K562 (cell line): ENCODE results near the gene ADARB2. TPM values are rescaled to one million over a fixed set of nuclear protein-coding genes. Genes with fewer than 3 reads are reported as not detected.

ENCODE experiments used
- ATAC-seq: fragments of 200-7000 bp; cut with Tn5 transposase; 3 replicates; pipeline ENCODE4 v1.9.1; 2020; ENCODE audit warnings: moderate library complexity
- BruUV-seq: library from RNA; stranded (reverse); fragments of 400-500 nt; replicated peaks from 2 replicates; lab custom pipeline; 2021; lab: Mats Ljungman, UMichigan
- CTCF ChIA-PET: fragments of 300-600 bp; formaldehyde crosslinking; extraction: SDS; loops from one replicate; lab custom pipeline; 2021; ENCODE audit warnings: low intra/inter-chr PET ratio; lab: Yijun Ruan, JAX
- POLR2A ChIA-PET: fragments of 300-600, 350-650 bp; sonication (Branson Sonifier 250); formaldehyde crosslinking; extraction: SDS; loops from one replicate; lab custom pipeline; 2021; ENCODE audit warnings: antibody characterized with exemption, inconsistent platforms; lab: Yijun Ruan, JAX
- DNase-seq, 4 experiments: peaks; one replicate each; pipeline versions ENCODE4 v3.0.0 to v3.0.0-alpha.2; 2011 to 2018; ENCODE audit warnings: low spot score in 3 of 4, mixed read lengths in 3 of 4; ENCODE audit errors: extremely low read depth in 1 of 4
- FAIRE-seq: peaks from 2 replicates; lab custom pipeline; 2011; peaks lifted over from hg19 to GRCh38; lab: Jason Lieb, UNC
- H2AFZ ChIP-seq: 2 replicates; pipeline ENCODE4 v1.6.0; 2011; ENCODE audit warnings: low read depth, low read length, control low read depth, inconsistent platforms
- H3K27ac ChIP-seq: fragments of 200-600 bp; 3 replicates; pipeline ENCODE4 v1.8.0; 2011; ENCODE audit warnings: low read depth, mild to moderate bottlenecking, control low read depth, inconsistent platforms, low read length, moderate library complexity, mixed read lengths; ENCODE audit errors: extremely low read depth
- H3K27me3 ChIP-seq, 2 experiments: fragments of 300-600 bp in 1 of 2; 2 replicates in 1 of 2; 3 replicates in 1 of 2; pipeline versions ENCODE4 v1.6.0 to v1.8.0; 2011; ENCODE audit warnings: inconsistent platforms in 2 of 2, low read length in 2 of 2, mild to moderate bottlenecking in 1 of 2, mixed read lengths in 1 of 2, moderate library complexity in 1 of 2; ENCODE audit not compliant: control insufficient read depth in 2 of 2, insufficient read depth in 2 of 2
- H3K36me3 ChIP-seq: fragments of 300-600 bp; 3 replicates; pipeline ENCODE4 v1.8.0; 2011; ENCODE audit warnings: mild to moderate bottlenecking, low read length, inconsistent platforms; ENCODE audit not compliant: control insufficient read depth, insufficient read depth
- H3K4me1 ChIP-seq, 2 experiments: fragments of 200-600 bp in 1 of 2; replicated peaks in 1 of 2; 2 replicates in 1 of 2; 3 replicates in 1 of 2; pipeline versions ENCODE4 v1.5.1 to v1.8.0; 2011; ENCODE audit warnings: inconsistent platforms in 2 of 2, low read length in 2 of 2, mild to moderate bottlenecking in 1 of 2, mixed read lengths in 1 of 2, moderate library complexity in 1 of 2; ENCODE audit not compliant: control insufficient read depth in 2 of 2, insufficient read depth in 2 of 2
- H3K4me2 ChIP-seq: 2 replicates; pipeline ENCODE4 v1.6.1; 2011; ENCODE audit warnings: low read length, control low read depth, inconsistent platforms, mixed read lengths; ENCODE audit not compliant: insufficient read depth
- H3K4me3 ChIP-seq: fragments of 200-600 bp; sonication (generic), shearing (Covaris generic); 2 replicates; pipeline ENCODE4 v1.5.1; 2016; ENCODE audit warnings: control low read depth, inconsistent platforms
- H3K79me2 ChIP-seq: fragments of 200-600 bp; 3 replicates; pipeline ENCODE4 v1.8.0; 2011; ENCODE audit warnings: low read length, inconsistent platforms; ENCODE audit not compliant: control insufficient read depth, insufficient read depth
- H3K9ac ChIP-seq, 2 experiments: 2 replicates each; pipeline versions ENCODE4 v1.6.0 to v1.6.1; 2011; ENCODE audit warnings: low read depth in 2 of 2, low read length in 2 of 2, control low read depth in 1 of 2, inconsistent platforms in 1 of 2, mild to moderate bottlenecking in 1 of 2, mixed read lengths in 1 of 2; ENCODE audit not compliant: insufficient read depth in 1 of 2
- H3K9me1 ChIP-seq: one replicate; pipeline ENCODE4 v1.6.0; 2011; ENCODE audit warnings: inconsistent platforms, mild to moderate bottlenecking, low read length, moderate library complexity; ENCODE audit not compliant: control insufficient read depth, insufficient read depth
- H3K9me3 ChIP-seq: replicated peaks from 2 replicates; pipeline ENCODE4 v1.5.1; 2011; ENCODE audit warnings: low read depth, low read length, inconsistent platforms; ENCODE audit not compliant: control insufficient read depth, insufficient read depth
- H4K20me1 ChIP-seq: replicated peaks from 2 replicates; pipeline ENCODE4 v1.6.1; 2011; ENCODE audit warnings: low read length, inconsistent platforms, mixed read lengths; ENCODE audit not compliant: control insufficient read depth, insufficient read depth
- DEAF1 ChIP-seq: fragments of 450-650 bp; formaldehyde crosslinking; IDR thresholded peaks from 2 replicates; pipeline ENCODE4 v1.4.0; 2020; ENCODE audit warnings: mild to moderate bottlenecking, moderate library complexity
- TAF1 ChIP-seq: IDR thresholded peaks from 2 replicates; pipeline ENCODE4 v1.6.1; 2011; ENCODE audit warnings: mild to moderate bottlenecking, low read length, moderate library complexity; ENCODE audit not compliant: insufficient read depth, control insufficient read depth, severe bottlenecking; ENCODE audit errors: extremely low read depth
- ZNF668 ChIP-seq: fragments of 250-450 bp; sonication (Bioruptor Pico); IDR thresholded peaks from 2 replicates; pipeline ENCODE4 v1.8.0; 2022; ENCODE audit warnings: mild to moderate bottlenecking, inconsistent platforms
- ZNF695 ChIP-seq: fragments of 450-650 bp; formaldehyde crosslinking; IDR thresholded peaks from 2 replicates; pipeline ENCODE4 v1.4.0; 2020; ENCODE audit warnings: mild to moderate bottlenecking, moderate library complexity
- WGBS: fragments of 100-300 bp; shearing (Covaris generic); methylation state at CpG from one replicate; pipeline ENCODE4 v1.1.6; 2016; ENCODE audit warnings: low coverage, mixed read lengths; ENCODE audit not compliant: insufficient coverage; ENCODE audit errors: missing lambda C conversion rate; 5-methylcytosine and 5-hydroxymethylcytosine counted together
- in situ Hi-C: fragments of 300-500 bp; cut with MboI; formaldehyde crosslinking; loops from 4 replicates; pipeline ENCODE4 v1.15.0; 2018; ENCODE audit warnings: inconsistent platforms, mixed read lengths
- intact Hi-C: fragments of 100-400 bp; cut with micrococcal nuclease; formaldehyde crosslinking; loops from 2 replicates; pipeline ENCODE4 v1.14.2; 2022
- polyA plus RNA-seq, 8 experiments: library from polyadenylated mRNA; depleted of rRNA in 4 of 8; stranded (reverse) in 5 of 8; unstranded in 3 of 8; fragments of >200 nt; fragmentation: Nextera tagmentation in 2 of 8; fragmentation: Illumina TruSeq in 1 of 8; extraction: Ambion mirVana in 2 of 8; extraction: Trizol in 1 of 8; gene quantifications; 2 replicates each; pipeline versions ENCODE4 v1.2.1 to v1.2.3, GENCODE V29; 2011 to 2014; ENCODE audit warnings: inconsistent platforms in 1 of 8, missing spikeins in 1 of 8
- total RNA-seq, 7 experiments: library from RNA; depleted of rRNA in 6 of 7; stranded (reverse); fragments of >200 nt in 6 of 7; fragmentation: Illumina TruSeq in 2 of 7; extraction: Trizol in 2 of 7; gene quantifications; 2 replicates each; pipeline versions ENCODE4 v1.2.1 to v1.2.3, GENCODE V29; 2011 to 2021; ENCODE audit warnings: low replicate concordance in 1 of 7

The ADARB2 gene
- total and polyA plus RNA-seq, 9 of the 15 experiments (the other 6 are each of a cell fraction or from before 2014, with no cell fraction given): not detected

GRCh38 chr10:1465418-1465911 is 271.9 kb downstream of the ADARB2 start:
- no peaks in the 10 kb centered on the region for H3K4me1 ChIP-seq
- BruUV-seq: no TSS peak
- H3K79me2 ChIP-seq: no peaks in the 10 kb centered on the region
- no peaks in the 10 kb centered on the region for H3K36me3 ChIP-seq
- no peak for DNase-seq
- ChIA-PET POLR2A (no interaction called here), CTCF (no interaction called here)
- intact Hi-C loops: no loop called here
- H4K20me1 ChIP-seq: peaks cover 6% of the 10 kb centered on the region; the same call in 1 of the 2 replicates
- in situ Hi-C loops: no loop called here
- TF ChIP-seq DEAF1 (CRISPR knock-in tag): no peak
- TF ChIP-seq TAF1: no peak
- no peak for TF ChIP-seq ZNF695 (CRISPR knock-in tag)
- TF ChIP-seq ZNF668 (CRISPR knock-in tag): no peak
- WGBS: 2% methylated on average over 19 of the region's 19 CpGs
- H3K27me3 ChIP-seq: peaks cover 30 to 67% of the 10 kb centered on the region in 2 experiments
- no peak overlapping the region for H3K9ac ChIP-seq
- no peak for ATAC-seq
- H3K27ac ChIP-seq: no peak overlapping the region
- no peaks in the 10 kb centered on the region for H3K9me1 ChIP-seq
- no peak overlapping the region for H2AFZ ChIP-seq
- no peak for FAIRE-seq
- no peaks in the 10 kb centered on the region for H3K9me3 ChIP-seq
- H3K4me2 ChIP-seq: no peak overlapping the region
- no peak overlapping the region for H3K4me3 ChIP-seq
